SU-DHL-6 (cell line): Measurements from ENCODE around the gene CCDC186.

Source experiments
- H2AFZ ChIP-seq: fragments of 200-600 bp; sonication (generic); 2 replicates; pipeline ENCODE4 v1.6.1; 2014; ENCODE audit warnings: low read depth, mild to moderate bottlenecking, moderate library complexity, mixed read lengths, antibody characterized with exemption, low read length; ENCODE audit not compliant: severe bottlenecking
- H3F3A ChIP-seq: fragments of 200-600 bp; shearing (Covaris generic); 2 replicates; pipeline ENCODE4 v1.6.0; 2016; ENCODE audit warnings: antibody characterized with exemption, mild to moderate bottlenecking; ENCODE audit not compliant: insufficient read depth
- H3K27ac ChIP-seq: fragments of 200-600 bp; sonication (generic); 2 replicates; pipeline ENCODE4 v1.5.1; 2016; ENCODE audit warnings: low read depth, mild to moderate bottlenecking, low read length, moderate library complexity, mixed read lengths
- H3K27me3 ChIP-seq: fragments of 200-600 bp; sonication (generic), shearing (Covaris generic); 2 replicates; pipeline ENCODE4 v1.6.0; 2014; ENCODE audit warnings: mild to moderate bottlenecking, low read length
- H3K36me3 ChIP-seq: fragments of 200-600 bp; sonication (generic); 2 replicates; pipeline ENCODE4 v1.6.1; 2014; ENCODE audit warnings: mild to moderate bottlenecking, low read length, mixed read lengths
- H3K4me2 ChIP-seq: fragments of 300-600, 200-600 bp; shearing (Covaris generic), sonication (generic); 2 replicates; pipeline ENCODE4 v1.6.0; 2014; ENCODE audit warnings: low read length, low read depth, mild to moderate bottlenecking; ENCODE audit not compliant: poor library complexity, severe bottlenecking
- H3K4me3 ChIP-seq: fragments of 200-600 bp; sonication (generic); 2 replicates; pipeline ENCODE4 v1.5.1; 2014; ENCODE audit warnings: antibody characterized with exemption, low read length, mild to moderate bottlenecking, mixed read lengths; ENCODE audit not compliant: insufficient read depth, poor library complexity, severe bottlenecking
- H3K79me2 ChIP-seq: fragments of 200-600 bp; sonication (generic); 2 replicates; pipeline ENCODE4 v1.6.1; 2014; ENCODE audit warnings: mild to moderate bottlenecking, low read length, moderate library complexity; ENCODE audit not compliant: insufficient read depth
- H3K9ac ChIP-seq: fragments of 200-600 bp; sonication (generic); 2 replicates; pipeline ENCODE4 v1.7.0; 2014; ENCODE audit warnings: mild to moderate bottlenecking, low read length
- H3K9me2 ChIP-seq: fragments of 200-600 bp; sonication (generic); replicated peaks from 2 replicates; pipeline ENCODE4 v1.6.1; 2014; ENCODE audit warnings: low read length; ENCODE audit not compliant: insufficient read depth
- H3K9me3 ChIP-seq: fragments of 200-600 bp; sonication (generic); 2 replicates; pipeline ENCODE4 v1.6.1; 2014; ENCODE audit warnings: low read length, mixed read lengths; ENCODE audit not compliant: insufficient read depth
- H4K20me1 ChIP-seq: fragments of 200-600 bp; sonication (generic); 2 replicates; pipeline ENCODE4 v1.6.1; 2014; ENCODE audit warnings: low read depth, mild to moderate bottlenecking, antibody characterized with exemption, low read length, moderate library complexity, mixed read lengths
- EZH2phosphoT487 ChIP-seq: fragments of 200-600 bp; sonication (generic), shearing (Covaris generic); conservative IDR thresholded peaks from 2 replicates; pipeline ENCODE4 v1.6.1; 2018; ENCODE audit warnings: mild to moderate bottlenecking, antibody characterized with exemption, low read length, moderate library complexity, mixed read lengths
- TF ChIP-seq, protein P1 (sequence below): fragments of 200-600 bp; sonication (generic); IDR thresholded peaks from one replicate; pipeline ENCODE4 v1.5.1; 2017; ENCODE audit warnings: antibody characterized with exemption, mild to moderate bottlenecking, low read length, moderate library complexity; ENCODE audit not compliant: insufficient read depth, poor library complexity, severe bottlenecking

Gene CCDC186

DNA sequence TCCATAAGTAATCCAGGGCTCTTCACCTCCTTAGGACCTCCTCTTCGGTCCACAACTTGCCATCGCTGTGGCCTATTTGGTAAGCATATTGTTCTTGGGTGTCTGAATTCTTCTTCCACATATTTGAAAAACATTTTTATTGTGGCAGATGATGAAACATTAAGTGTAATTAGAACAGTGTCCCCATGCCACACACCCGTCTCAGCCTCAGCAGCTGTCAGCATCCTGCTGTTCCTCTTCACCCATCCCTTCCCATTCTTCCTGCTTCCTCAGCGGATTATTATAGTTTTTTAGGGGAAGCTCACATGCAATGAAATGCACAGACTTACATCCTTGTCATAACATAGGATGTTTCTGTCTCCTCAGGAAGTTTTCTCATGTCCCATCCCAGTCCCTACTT is 25.2 kb upstream of the CCDC186 start:
- H3K9me2 ChIP-seq, result no peaks in the 10 kb centered on the region
- no peak overlapping the region for H2AFZ ChIP-seq
- no peaks in the 10 kb centered on the region for H3K9me3 ChIP-seq
- H3K27me3 ChIP-seq, result 0 out of 2 replicates have a peak, but pooled peaks cover 3% of the 10 kb centered on the region
- H4K20me1 ChIP-seq, result no peaks in the 10 kb centered on the region
- no peaks in the 10 kb centered on the region for H3K79me2 ChIP-seq
- no peak overlapping the region for H3K4me3 ChIP-seq
- no peak overlapping the region for H3K4me2 ChIP-seq
- H3K9ac ChIP-seq, result no peak overlapping the region
- no peaks in the 10 kb centered on the region for H3F3A ChIP-seq
- H3K27ac ChIP-seq, result no peak overlapping the region
- TF ChIP-seq, protein P1, sequence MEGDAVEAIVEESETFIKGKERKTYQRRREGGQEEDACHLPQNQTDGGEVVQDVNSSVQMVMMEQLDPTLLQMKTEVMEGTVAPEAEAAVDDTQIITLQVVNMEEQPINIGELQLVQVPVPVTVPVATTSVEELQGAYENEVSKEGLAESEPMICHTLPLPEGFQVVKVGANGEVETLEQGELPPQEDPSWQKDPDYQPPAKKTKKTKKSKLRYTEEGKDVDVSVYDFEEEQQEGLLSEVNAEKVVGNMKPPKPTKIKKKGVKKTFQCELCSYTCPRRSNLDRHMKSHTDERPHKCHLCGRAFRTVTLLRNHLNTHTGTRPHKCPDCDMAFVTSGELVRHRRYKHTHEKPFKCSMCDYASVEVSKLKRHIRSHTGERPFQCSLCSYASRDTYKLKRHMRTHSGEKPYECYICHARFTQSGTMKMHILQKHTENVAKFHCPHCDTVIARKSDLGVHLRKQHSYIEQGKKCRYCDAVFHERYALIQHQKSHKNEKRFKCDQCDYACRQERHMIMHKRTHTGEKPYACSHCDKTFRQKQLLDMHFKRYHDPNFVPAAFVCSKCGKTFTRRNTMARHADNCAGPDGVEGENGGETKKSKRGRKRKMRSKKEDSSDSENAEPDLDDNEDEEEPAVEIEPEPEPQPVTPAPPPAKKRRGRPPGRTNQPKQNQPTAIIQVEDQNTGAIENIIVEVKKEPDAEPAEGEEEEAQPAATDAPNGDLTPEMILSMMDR, result no peak
- no peaks in the 10 kb centered on the region for H3K36me3 ChIP-seq

DNA sequence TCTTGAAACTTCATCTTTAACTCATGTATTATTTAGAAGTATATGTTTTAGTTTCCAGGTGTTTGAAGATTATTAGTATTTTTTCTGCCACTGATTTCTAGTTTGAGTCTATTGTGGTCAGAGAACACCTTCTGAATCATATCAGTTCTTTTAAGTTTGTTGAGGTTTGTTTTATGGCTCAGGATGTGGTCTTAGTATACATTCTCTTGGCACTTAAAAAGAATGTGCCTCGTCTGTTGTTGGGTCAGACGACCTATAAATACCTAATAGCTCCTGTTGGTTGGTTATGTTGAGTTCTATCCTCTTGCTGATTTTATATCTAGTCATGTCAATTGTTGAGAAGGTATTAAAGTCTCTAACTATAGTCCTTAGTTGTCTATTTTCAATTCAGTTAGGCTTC is 21.1 kb upstream of the CCDC186 start:
- no peaks in the 10 kb centered on the region for H3F3A ChIP-seq
- H2AFZ ChIP-seq, result no peak overlapping the region
- no peak overlapping the region for H3K4me2 ChIP-seq
- no peak overlapping the region for H3K9ac ChIP-seq
- no peaks in the 10 kb centered on the region for H3K79me2 ChIP-seq
- H4K20me1 ChIP-seq, result no peaks in the 10 kb centered on the region
- H3K27me3 ChIP-seq, result 0 out of 2 replicates have a peak, but pooled peaks cover 3% of the 10 kb centered on the region
- TF ChIP-seq, protein P1, result no peak
- no peak for TF ChIP-seq EZH2phosphoT487
- no peak overlapping the region for H3K4me3 ChIP-seq
- H3K36me3 ChIP-seq, result no peaks in the 10 kb centered on the region
- no peak overlapping the region for H3K27ac ChIP-seq
- H3K9me2 ChIP-seq, result no peaks in the 10 kb centered on the region
- H3K9me3 ChIP-seq, result no peaks in the 10 kb centered on the region

DNA sequence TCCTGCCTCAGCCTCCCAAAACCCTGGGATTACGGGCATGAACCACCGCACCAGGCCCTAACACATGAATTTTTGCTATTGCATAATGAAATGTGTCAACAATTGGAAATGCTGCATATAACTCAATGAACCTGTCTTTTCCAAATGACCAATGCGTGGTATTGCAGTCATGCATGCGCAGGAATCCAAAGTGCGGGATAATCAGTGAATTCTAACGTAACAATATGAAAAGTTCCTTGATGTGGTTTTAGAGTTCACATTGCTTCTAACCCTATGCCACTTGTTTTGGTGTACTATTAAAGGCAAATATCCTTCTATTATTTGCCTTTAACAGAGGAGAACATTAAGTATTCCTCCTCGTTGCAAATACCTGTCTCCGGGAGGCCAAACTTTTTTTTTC is 15.7 kb upstream of the CCDC186 start:
- no peak overlapping the region for H3K9ac ChIP-seq
- H3K9me3 ChIP-seq, result no peaks in the 10 kb centered on the region
- H3K4me2 ChIP-seq, result no peak overlapping the region

More for the DNA sequence above, 15.7 kb upstream of the CCDC186 start:
- Histone ChIP-seq H3K36me3 (no peaks in the 10 kb centered on the region), H4K20me1 (no peaks in the 10 kb centered on the region), H3F3A (no peaks in the 10 kb centered on the region), H3K79me2 (no peaks in the 10 kb centered on the region), H3K27ac (no peak overlapping the region), H3K9me2 (no peaks in the 10 kb centered on the region), H2AFZ (no peak overlapping the region), H3K27me3 (no peaks in the 10 kb centered on the region), H3K4me3 (no peak overlapping the region)
- TF ChIP-seq EZH2phosphoT487, result no peak
- TF ChIP-seq, protein P1, result no peak
